ENCODE results near the gene KRT77. TPM values are rescaled to one million over a fixed set of nuclear protein-coding genes. Genes with fewer than 3 reads are reported as not detected.
"Not testable (repeated sequence)": the region's sequence is repeated elsewhere in the genome, so short reads cannot be mapped to it uniquely, and the experiment has no call there.

Gene KRT77
- total RNA-seq, 2 experiments from 2014 or later: not detected

GRCh38 chr12:52675301-52675701 is 28.0 kb downstream of the KRT77 start:
- H3K9me3 Mint-ChIP-seq (ENCODE audit: low read depth): no peaks in the 10 kb centered on the region
- H3K4me1 Mint-ChIP-seq: no peaks in the 10 kb centered on the region
- no peak for DNase-seq
- CTCF ChIA-PET: interaction anchor here (1.3 kb wide), 1 partner anchor 205 kb away, joined by 3 read pairs; no protein-coding TSS in a partner anchor
- no peak overlapping the region for H3K4me3 Mint-ChIP-seq
- H3K27ac Mint-ChIP-seq: no peak overlapping the region
- no peak for ATAC-seq
- H3K36me3 Mint-ChIP-seq: no peaks in the 10 kb centered on the region
- peaks cover 21% of the 10 kb centered on the region for H3K27me3 Mint-ChIP-seq

- no peak overlapping the region for H3K27ac Mint-ChIP-seq
- CTCF ChIA-PET: no interaction called here
Observed at GRCh38 chr12:52674433-52674775, 28.9 kb downstream of the KRT77 start.

GRCh38 chr12:52673713-52674432 is 29.5 kb downstream of the KRT77 start:
- Mint-ChIP-seq H3K4me3 (no peak overlapping the region), H3K27ac (no peak overlapping the region), H3K36me3 (no peaks in the 10 kb centered on the region), H3K27me3 (peaks cover 17% of the 10 kb centered on the region), H3K4me1 (no peaks in the 10 kb centered on the region), H3K9me3 (ENCODE audit: low read depth) (no peaks in the 10 kb centered on the region)
- no peak for ATAC-seq
- CTCF ChIA-PET: no interaction called here
- DNase-seq: no peak

More at GRCh38 chr12:52674433-52674775, 28.9 kb downstream of the KRT77 start:
- Mint-ChIP-seq H3K4me1 (no peaks in the 10 kb centered on the region), H3K9me3 (ENCODE audit: low read depth) (no peaks in the 10 kb centered on the region), H3K36me3 (no peaks in the 10 kb centered on the region), H3K4me3 (no peak overlapping the region), H3K27me3 (peaks cover 20% of the 10 kb centered on the region)
- no peak for DNase-seq
- ATAC-seq: no peak

- Mint-ChIP-seq H3K36me3 (no peaks in the 10 kb centered on the region), H3K4me1 (no peaks in the 10 kb centered on the region), H3K9me3 (ENCODE audit: low read depth) (no peaks in the 10 kb centered on the region)
Observed at GRCh38 chr12:52673217-52673616, 30.1 kb downstream of the KRT77 start.

GRCh38 chr12:52672321-52672933 is 30.9 kb downstream of the KRT77 start:
- no peak overlapping the region for H3K4me3 Mint-ChIP-seq
- H3K27me3 Mint-ChIP-seq: peaks cover 11% of the 10 kb centered on the region
- H3K27ac Mint-ChIP-seq: no peak overlapping the region
- ATAC-seq: no peak
- H3K36me3 Mint-ChIP-seq: no peaks in the 10 kb centered on the region
- no peaks in the 10 kb centered on the region for H3K9me3 Mint-ChIP-seq (ENCODE audit: low read depth)
- no peaks in the 10 kb centered on the region for H3K4me1 Mint-ChIP-seq
- no peak for DNase-seq
- CTCF ChIA-PET: no interaction called here

More at GRCh38 chr12:52673217-52673616, 30.1 kb downstream of the KRT77 start:
- no peak overlapping the region for H3K4me3 Mint-ChIP-seq
- CTCF ChIA-PET: no interaction called here
- H3K27me3 Mint-ChIP-seq: peaks cover 14% of the 10 kb centered on the region
- ATAC-seq: no peak
- DNase-seq: no peak
- H3K27ac Mint-ChIP-seq: no peak overlapping the region

GRCh38 chr12:52670961-52671360 is 32.4 kb downstream of the KRT77 start:
- H3K27me3 Mint-ChIP-seq: peaks cover 15% of the 10 kb centered on the region
- DNase-seq (no peak), ATAC-seq (no peak)
- H3K4me3 Mint-ChIP-seq: no peak overlapping the region
- CTCF ChIA-PET: no interaction called here
- no peaks in the 10 kb centered on the region for H3K36me3 Mint-ChIP-seq
- no peaks in the 10 kb centered on the region for H3K9me3 Mint-ChIP-seq (ENCODE audit: low read depth)
- no peak overlapping the region for H3K27ac Mint-ChIP-seq
- no peaks in the 10 kb centered on the region for H3K4me1 Mint-ChIP-seq

GRCh38 chr12:52670506-52670905 is 32.8 kb downstream of the KRT77 start:
- CTCF ChIA-PET: no interaction called here
- peaks cover 15% of the 10 kb centered on the region for H3K27me3 Mint-ChIP-seq
- no peak for DNase-seq
- no peak overlapping the region for H3K4me3 Mint-ChIP-seq
- no peaks in the 10 kb centered on the region for H3K4me1 Mint-ChIP-seq
- H3K27ac Mint-ChIP-seq: no peak overlapping the region
- no peak for ATAC-seq
- no peaks in the 10 kb centered on the region for H3K9me3 Mint-ChIP-seq (ENCODE audit: low read depth)
- H3K36me3 Mint-ChIP-seq: no peaks in the 10 kb centered on the region

GRCh38 chr12:52669941-52670340 is 33.4 kb downstream of the KRT77 start:
- peaks cover 15% of the 10 kb centered on the region for H3K27me3 Mint-ChIP-seq
- H3K4me1 Mint-ChIP-seq; DNase-seq; H3K9me3 Mint-ChIP-seq (ENCODE audit: low read depth); H3K27ac Mint-ChIP-seq; H3K36me3 Mint-ChIP-seq; H3K4me3 Mint-ChIP-seq; CTCF ChIA-PET; ATAC-seq: not testable (repeated sequence)

- Mint-ChIP-seq H3K27me3 (peaks cover 17% of the 10 kb centered on the region), H3K27ac (no peak overlapping the region), H3K9me3 (ENCODE audit: low read depth) (no peaks in the 10 kb centered on the region), H3K4me1 (no peaks in the 10 kb centered on the region), H3K36me3 (no peaks in the 10 kb centered on the region), H3K4me3 (no peak overlapping the region)
- CTCF ChIA-PET: no interaction called here
- ATAC-seq (no peak), DNase-seq (no peak)
Observed at GRCh38 chr12:52669426-52669825, 33.9 kb downstream of the KRT77 start.

GRCh38 chr12:52667931-52668330 is 35.4 kb downstream of the KRT77 start:
- DNase-seq (no peak), ATAC-seq (no peak)
- Mint-ChIP-seq H3K27ac (no peak overlapping the region), H3K9me3 (ENCODE audit: low read depth) (no peaks in the 10 kb centered on the region), H3K36me3 (no peaks in the 10 kb centered on the region), H3K4me1 (no peaks in the 10 kb centered on the region), H3K27me3 (peaks cover 23% of the 10 kb centered on the region), H3K4me3 (no peak overlapping the region)
- CTCF ChIA-PET: interaction anchor here (0.9 to 1.0 kb wide), 3 partner anchors 14 to 217 kb away, joined by 3 to 5 read pairs (median 3); no protein-coding TSS in a partner anchor

GRCh38 chr12:52667509-52667908 is 35.8 kb downstream of the KRT77 start:
- DNase-seq (no peak), ATAC-seq (no peak)
- peaks cover 23% of the 10 kb centered on the region for H3K27me3 Mint-ChIP-seq
- no peaks in the 10 kb centered on the region for H3K9me3 Mint-ChIP-seq (ENCODE audit: low read depth)
- H3K4me3 Mint-ChIP-seq: no peak overlapping the region
- H3K4me1 Mint-ChIP-seq: no peaks in the 10 kb centered on the region
- H3K36me3 Mint-ChIP-seq: no peaks in the 10 kb centered on the region
- CTCF ChIA-PET: interaction anchor here (0.9 to 1.0 kb wide), 2 partner anchors 13 to 203 kb away, joined by 3 to 5 read pairs; no protein-coding TSS in a partner anchor
- H3K27ac Mint-ChIP-seq: no peak overlapping the region

- no peak overlapping the region for H3K4me3 Mint-ChIP-seq
- H3K27me3 Mint-ChIP-seq: peaks cover 23% of the 10 kb centered on the region
- DNase-seq (no peak), ATAC-seq (no peak)
- no peaks in the 10 kb centered on the region for H3K36me3 Mint-ChIP-seq
- H3K4me1 Mint-ChIP-seq: peaks cover 4% of the 10 kb centered on the region
- H3K9me3 Mint-ChIP-seq (ENCODE audit: low read depth): no peaks in the 10 kb centered on the region
- CTCF ChIA-PET: interaction anchor here (1.3 kb wide), 1 partner anchor 219 kb away, joined by 3 read pairs; no protein-coding TSS in a partner anchor
- H3K27ac Mint-ChIP-seq: no peak overlapping the region
Observed at GRCh38 chr12:52666471-52666870, 36.9 kb downstream of the KRT77 start.

GRCh38 chr12:52663420-52663819 is 39.9 kb downstream of the KRT77 start:
- ATAC-seq (no peak), DNase-seq (no peak)
- H3K4me1 Mint-ChIP-seq: peaks cover 4% of the 10 kb centered on the region
- CTCF ChIA-PET: interaction anchor here (0.6 kb wide), 1 partner anchor 1681 kb away, joined by 3 read pairs; no protein-coding TSS in a partner anchor
- H3K27ac Mint-ChIP-seq: no peak overlapping the region
- H3K9me3 Mint-ChIP-seq (ENCODE audit: low read depth): no peaks in the 10 kb centered on the region
- no peaks in the 10 kb centered on the region for H3K36me3 Mint-ChIP-seq
- peaks cover 27% of the 10 kb centered on the region for H3K27me3 Mint-ChIP-seq
- H3K4me3 Mint-ChIP-seq: no peak overlapping the region

- H3K4me1 Mint-ChIP-seq: peaks cover 4% of the 10 kb centered on the region
- CTCF ChIA-PET: no interaction called here
- DNase-seq: peak; percentile 12
- H3K36me3 Mint-ChIP-seq: no peaks in the 10 kb centered on the region
- H3K27ac Mint-ChIP-seq: no peak overlapping the region
- ATAC-seq: no peak
- H3K27me3 Mint-ChIP-seq: peaks cover 29% of the 10 kb centered on the region
- H3K4me3 Mint-ChIP-seq: no peak overlapping the region
- no peaks in the 10 kb centered on the region for H3K9me3 Mint-ChIP-seq (ENCODE audit: low read depth)
Observed at GRCh38 chr12:52662918-52663229, 40.5 kb downstream of the KRT77 start.
